Measurements from ENCODE around the gene DIRAS3. TPM values are rescaled to one million over a fixed set of nuclear protein-coding genes. Genes with fewer than 3 reads are reported as not detected.

DIRAS3 gene
- polyA plus RNA-seq, 1 experiment: 12.6 TPM

- CTCF ChIA-PET: interaction anchor here (1.2 to 1.3 kb wide), 2 partner anchors 14 to 15 kb away, joined by 3 to 4 read pairs; no protein-coding TSS in a partner anchor
Measured at GRCh38 chr1:68024635-68025338, 25.6 kb downstream of the DIRAS3 start.

GRCh38 chr1:68016381-68016780, 34.0 kb downstream of the DIRAS3 start:
- H3K27me3 ChIP-seq (ENCODE audit: control insufficient read depth, insufficient read depth, low read length): no peaks in the 10 kb centered on the region
- H3K9me3 ChIP-seq (ENCODE audit: control insufficient read depth, insufficient read depth, low read length): no peaks in the 10 kb centered on the region
- no peak for TF ChIP-seq CTCF (IDR thresholded peaks at IDR 0.05; ENCODE audit: low read depth, low read length)
- no peak overlapping the region for H3K27ac ChIP-seq (ENCODE audit: low read depth, low read length)
- no peak overlapping the region for H3K4me3 ChIP-seq (ENCODE audit: low read depth, low read length)
- POLR2A ChIA-PET: no interaction called here
- CTCF ChIA-PET: interaction anchor here (0.7 kb wide), 1 partner anchor 101 kb away, joined by 3 read pairs; no protein-coding TSS in a partner anchor
- DNase-seq (ENCODE audit: low read depth, low spot score): no peak

More at GRCh38 chr1:68024635-68025338, 25.6 kb downstream of the DIRAS3 start:
- DNase-seq (ENCODE audit: low read depth, low spot score): no peak
- TF ChIP-seq CTCF (IDR thresholded peaks at IDR 0.05; ENCODE audit: low read depth, low read length): no peak
- no peak overlapping the region for H3K4me3 ChIP-seq (ENCODE audit: low read depth, low read length)
- no peaks in the 10 kb centered on the region for H3K27me3 ChIP-seq (ENCODE audit: control insufficient read depth, insufficient read depth, low read length)
- H3K9me3 ChIP-seq (ENCODE audit: control insufficient read depth, insufficient read depth, low read length): no peaks in the 10 kb centered on the region
- H3K27ac ChIP-seq (ENCODE audit: low read depth, low read length): no peak overlapping the region
- POLR2A ChIA-PET: interaction anchor here (0.8 kb wide), 1 partner anchor 201 kb away, joined by 3 read pairs; no protein-coding TSS in a partner anchor

DNA sequence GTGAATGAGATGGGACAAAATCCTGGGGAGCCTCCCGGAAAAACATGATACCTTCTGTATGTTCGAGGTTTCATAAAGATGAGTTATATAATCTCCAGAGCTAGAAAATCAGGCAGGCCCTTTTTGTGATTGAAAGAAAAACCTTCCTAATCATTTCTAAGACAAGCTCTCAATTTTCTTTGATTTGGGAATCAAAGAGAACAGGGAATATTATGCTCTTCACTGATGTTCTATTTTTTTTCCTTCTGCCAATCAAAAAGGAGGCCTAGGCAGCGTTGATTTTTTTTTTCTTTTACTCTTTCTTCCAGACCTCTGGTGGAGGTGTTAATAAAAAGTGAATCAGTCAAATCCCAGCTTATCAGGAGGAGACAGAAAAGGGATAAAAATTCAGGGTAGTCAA, 34.5 kb downstream of the DIRAS3 start:
- CTCF ChIA-PET: interaction anchor here (0.7 kb wide), 1 partner anchor 101 kb away, joined by 3 read pairs; no protein-coding TSS in a partner anchor
- POLR2A ChIA-PET: no interaction called here
- no peaks in the 10 kb centered on the region for H3K9me3 ChIP-seq (ENCODE audit: control insufficient read depth, insufficient read depth, low read length)
- H3K27me3 ChIP-seq (ENCODE audit: control insufficient read depth, insufficient read depth, low read length): no peaks in the 10 kb centered on the region
- no peak overlapping the region for H3K4me3 ChIP-seq (ENCODE audit: low read depth, low read length)
- TF ChIP-seq CTCF (IDR thresholded peaks at IDR 0.05; ENCODE audit: low read depth, low read length): no peak
- no peak overlapping the region for H3K27ac ChIP-seq (ENCODE audit: low read depth, low read length)
- no peak for DNase-seq (ENCODE audit: low read depth, low spot score)

DNA sequence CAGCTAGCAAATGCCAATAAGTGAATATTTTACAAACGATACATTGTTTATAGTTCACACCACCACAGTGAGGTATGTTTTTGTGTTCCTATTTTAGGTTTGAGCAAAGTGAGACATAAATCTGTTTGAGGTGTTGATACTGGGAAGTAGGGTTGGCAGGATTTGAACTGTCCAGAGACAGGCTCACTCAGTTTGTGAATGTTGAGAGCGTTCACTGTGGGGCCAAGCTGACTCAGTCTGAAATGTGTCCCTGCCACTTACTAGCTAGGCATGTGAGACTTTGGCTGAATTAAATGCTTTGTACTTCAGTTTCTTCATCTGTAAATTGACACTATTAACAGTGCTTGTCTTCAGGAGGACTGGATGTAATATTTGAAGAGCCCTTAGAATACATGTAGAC, 35.1 kb downstream of the DIRAS3 start:
- no peak for DNase-seq (ENCODE audit: low read depth, low spot score)
- CTCF ChIA-PET: no interaction called here

More for the DNA sequence above, 35.1 kb downstream of the DIRAS3 start:
- POLR2A ChIA-PET: no interaction called here
- no peaks in the 10 kb centered on the region for H3K9me3 ChIP-seq (ENCODE audit: control insufficient read depth, insufficient read depth, low read length)
- TF ChIP-seq CTCF (IDR thresholded peaks at IDR 0.05; ENCODE audit: low read depth, low read length): no peak
- no peak overlapping the region for H3K4me3 ChIP-seq (ENCODE audit: low read depth, low read length)
- H3K27me3 ChIP-seq (ENCODE audit: control insufficient read depth, insufficient read depth, low read length): no peaks in the 10 kb centered on the region
- no peak overlapping the region for H3K27ac ChIP-seq (ENCODE audit: low read depth, low read length)
